ENCODE data around the gene GCK. TPM values are rescaled to one million over a fixed set of nuclear protein-coding genes. Genes with fewer than 3 reads are reported as not detected.

Gene GCK
- total and polyA plus RNA-seq, 4 donors, result 0.09 to 12.7 (median 0.44) TPM

DNA sequence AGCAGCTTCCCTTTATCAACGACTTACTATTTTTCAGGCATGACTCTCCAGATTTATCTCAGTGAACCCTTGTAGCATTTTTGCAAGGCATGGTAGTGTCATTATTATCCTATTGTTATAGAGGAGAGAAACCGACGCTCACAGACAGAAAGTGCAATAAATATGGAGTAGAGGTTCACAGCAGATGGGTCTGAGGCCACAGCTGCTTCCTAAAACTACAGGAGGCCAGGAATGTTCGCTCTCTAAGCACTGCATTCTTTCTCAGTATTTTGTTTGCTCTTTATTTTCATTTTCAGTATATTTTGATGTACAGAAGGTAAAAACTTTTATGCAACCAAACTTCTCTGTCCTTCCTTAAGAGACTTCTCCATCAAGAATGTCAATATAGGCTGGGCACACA lies 89.6 kb downstream of the GCK start:
- DNase-seq (ENCODE audit: low spot score), result no peak
- no peaks in the 10 kb centered on the region for H3K27me3 ChIP-seq (ENCODE audit: control insufficient read depth in 4 of 4, insufficient read depth in 4 of 4, low read length in 3 of 4)
- no peak overlapping the region for H3K4me3 ChIP-seq (ENCODE audit: low read depth in 1 of 3, low read length in 3 of 3)
- no peaks in the 10 kb centered on the region for H3K36me3 ChIP-seq (ENCODE audit: control insufficient read depth in 4 of 4, insufficient read depth in 3 of 4, low read depth in 1 of 4, low read length in 3 of 4)
- no peak overlapping the region for H3K27ac ChIP-seq (ENCODE audit: low read depth in 1 of 2, low read length in 2 of 2)
- H3K9me3 ChIP-seq (ENCODE audit: control insufficient read depth in 4 of 4, low read length in 3 of 4), result no peaks in the 10 kb centered on the region
- H3K4me1 ChIP-seq (ENCODE audit: control insufficient read depth in 4 of 4, insufficient read depth in 4 of 4, low read length in 3 of 4), result peaks cover 0 to 6% (median under 1%) of the 10 kb centered on the region in 4 donors
- no peak overlapping the region for H3K9ac ChIP-seq (ENCODE audit: low read depth in 1 of 2, low read length in 2 of 2)
- 81% methylated on average over 4 of the region's 4 CpGs for whole genome bisulfite sequencing
- TF ChIP-seq HNF4G (IDR thresholded peaks at IDR 0.05) (no peak), HNF4A (conservative IDR thresholded peaks at IDR 0.05) (no peak), FOXA1 (IDR thresholded peaks at IDR 0.05) (no peak), FOXA2 (IDR thresholded peaks at IDR 0.05) (no peak), NR2F2 (IDR thresholded peaks at IDR 0.05) (no peak), GABPA (IDR thresholded peaks at IDR 0.05 in 1 of 2, conservative IDR thresholded peaks at IDR 0.05 in 1 of 2) (no peak), YY1 (IDR thresholded peaks at IDR 0.05) (no peak), SP1 (IDR thresholded peaks at IDR 0.05) (no peak), TAF1 (conservative IDR thresholded peaks at IDR 0.05) (no peak), RXRA (IDR thresholded peaks at IDR 0.05) (no peak), RAD21 (IDR thresholded peaks at IDR 0.05) (no peak), EGR1 (IDR thresholded peaks at IDR 0.05; ENCODE audit: low read depth in 2 of 2) (no peak), JUND (IDR thresholded peaks at IDR 0.05) (no peak)
- TF ChIP-seq, protein P1, sequence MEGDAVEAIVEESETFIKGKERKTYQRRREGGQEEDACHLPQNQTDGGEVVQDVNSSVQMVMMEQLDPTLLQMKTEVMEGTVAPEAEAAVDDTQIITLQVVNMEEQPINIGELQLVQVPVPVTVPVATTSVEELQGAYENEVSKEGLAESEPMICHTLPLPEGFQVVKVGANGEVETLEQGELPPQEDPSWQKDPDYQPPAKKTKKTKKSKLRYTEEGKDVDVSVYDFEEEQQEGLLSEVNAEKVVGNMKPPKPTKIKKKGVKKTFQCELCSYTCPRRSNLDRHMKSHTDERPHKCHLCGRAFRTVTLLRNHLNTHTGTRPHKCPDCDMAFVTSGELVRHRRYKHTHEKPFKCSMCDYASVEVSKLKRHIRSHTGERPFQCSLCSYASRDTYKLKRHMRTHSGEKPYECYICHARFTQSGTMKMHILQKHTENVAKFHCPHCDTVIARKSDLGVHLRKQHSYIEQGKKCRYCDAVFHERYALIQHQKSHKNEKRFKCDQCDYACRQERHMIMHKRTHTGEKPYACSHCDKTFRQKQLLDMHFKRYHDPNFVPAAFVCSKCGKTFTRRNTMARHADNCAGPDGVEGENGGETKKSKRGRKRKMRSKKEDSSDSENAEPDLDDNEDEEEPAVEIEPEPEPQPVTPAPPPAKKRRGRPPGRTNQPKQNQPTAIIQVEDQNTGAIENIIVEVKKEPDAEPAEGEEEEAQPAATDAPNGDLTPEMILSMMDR (IDR thresholded peaks at IDR 0.05; ENCODE audit: low read depth, low read length, missing input control), result no peak
- TF ChIP-seq, protein P2, sequence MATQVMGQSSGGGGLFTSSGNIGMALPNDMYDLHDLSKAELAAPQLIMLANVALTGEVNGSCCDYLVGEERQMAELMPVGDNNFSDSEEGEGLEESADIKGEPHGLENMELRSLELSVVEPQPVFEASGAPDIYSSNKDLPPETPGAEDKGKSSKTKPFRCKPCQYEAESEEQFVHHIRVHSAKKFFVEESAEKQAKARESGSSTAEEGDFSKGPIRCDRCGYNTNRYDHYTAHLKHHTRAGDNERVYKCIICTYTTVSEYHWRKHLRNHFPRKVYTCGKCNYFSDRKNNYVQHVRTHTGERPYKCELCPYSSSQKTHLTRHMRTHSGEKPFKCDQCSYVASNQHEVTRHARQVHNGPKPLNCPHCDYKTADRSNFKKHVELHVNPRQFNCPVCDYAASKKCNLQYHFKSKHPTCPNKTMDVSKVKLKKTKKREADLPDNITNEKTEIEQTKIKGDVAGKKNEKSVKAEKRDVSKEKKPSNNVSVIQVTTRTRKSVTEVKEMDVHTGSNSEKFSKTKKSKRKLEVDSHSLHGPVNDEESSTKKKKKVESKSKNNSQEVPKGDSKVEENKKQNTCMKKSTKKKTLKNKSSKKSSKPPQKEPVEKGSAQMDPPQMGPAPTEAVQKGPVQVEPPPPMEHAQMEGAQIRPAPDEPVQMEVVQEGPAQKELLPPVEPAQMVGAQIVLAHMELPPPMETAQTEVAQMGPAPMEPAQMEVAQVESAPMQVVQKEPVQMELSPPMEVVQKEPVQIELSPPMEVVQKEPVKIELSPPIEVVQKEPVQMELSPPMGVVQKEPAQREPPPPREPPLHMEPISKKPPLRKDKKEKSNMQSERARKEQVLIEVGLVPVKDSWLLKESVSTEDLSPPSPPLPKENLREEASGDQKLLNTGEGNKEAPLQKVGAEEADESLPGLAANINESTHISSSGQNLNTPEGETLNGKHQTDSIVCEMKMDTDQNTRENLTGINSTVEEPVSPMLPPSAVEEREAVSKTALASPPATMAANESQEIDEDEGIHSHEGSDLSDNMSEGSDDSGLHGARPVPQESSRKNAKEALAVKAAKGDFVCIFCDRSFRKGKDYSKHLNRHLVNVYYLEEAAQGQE (IDR thresholded peaks at IDR 0.05), result no peak
- TF ChIP-seq, protein P3, sequence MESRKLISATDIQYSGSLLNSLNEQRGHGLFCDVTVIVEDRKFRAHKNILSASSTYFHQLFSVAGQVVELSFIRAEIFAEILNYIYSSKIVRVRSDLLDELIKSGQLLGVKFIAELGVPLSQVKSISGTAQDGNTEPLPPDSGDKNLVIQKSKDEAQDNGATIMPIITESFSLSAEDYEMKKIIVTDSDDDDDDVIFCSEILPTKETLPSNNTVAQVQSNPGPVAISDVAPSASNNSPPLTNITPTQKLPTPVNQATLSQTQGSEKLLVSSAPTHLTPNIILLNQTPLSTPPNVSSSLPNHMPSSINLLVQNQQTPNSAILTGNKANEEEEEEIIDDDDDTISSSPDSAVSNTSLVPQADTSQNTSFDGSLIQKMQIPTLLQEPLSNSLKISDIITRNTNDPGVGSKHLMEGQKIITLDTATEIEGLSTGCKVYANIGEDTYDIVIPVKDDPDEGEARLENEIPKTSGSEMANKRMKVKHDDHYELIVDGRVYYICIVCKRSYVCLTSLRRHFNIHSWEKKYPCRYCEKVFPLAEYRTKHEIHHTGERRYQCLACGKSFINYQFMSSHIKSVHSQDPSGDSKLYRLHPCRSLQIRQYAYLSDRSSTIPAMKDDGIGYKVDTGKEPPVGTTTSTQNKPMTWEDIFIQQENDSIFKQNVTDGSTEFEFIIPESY (IDR thresholded peaks at IDR 0.05), result no peak
- TF ChIP-seq, protein P4, sequence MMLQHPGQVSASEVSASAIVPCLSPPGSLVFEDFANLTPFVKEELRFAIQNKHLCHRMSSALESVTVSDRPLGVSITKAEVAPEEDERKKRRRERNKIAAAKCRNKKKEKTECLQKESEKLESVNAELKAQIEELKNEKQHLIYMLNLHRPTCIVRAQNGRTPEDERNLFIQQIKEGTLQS (IDR thresholded peaks at IDR 0.05), result no peak
- TF ChIP-seq, protein P5, sequence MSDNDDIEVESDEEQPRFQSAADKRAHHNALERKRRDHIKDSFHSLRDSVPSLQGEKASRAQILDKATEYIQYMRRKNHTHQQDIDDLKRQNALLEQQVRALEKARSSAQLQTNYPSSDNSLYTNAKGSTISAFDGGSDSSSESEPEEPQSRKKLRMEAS (IDR thresholded peaks at IDR 0.05), result no peak
